GM12891 (cell line): ENCODE results near the gene GINS2.

ENCODE experiments used
- DNase-seq: peaks from one replicate; pipeline ENCODE4 v3.0.0; 2011; ENCODE audit warnings: low spot score; ENCODE audit not compliant: insufficient read length
- FAIRE-seq: peaks from 2 replicates; lab custom pipeline; 2011; peaks lifted over from hg19 to GRCh38; lab: Jason Lieb, UNC
- PAX5 ChIP-seq: IDR thresholded peaks from 2 replicates; pipeline ENCODE4 v1.6.1; 2011; ENCODE audit warnings: low read length, moderate library complexity, mild to moderate bottlenecking; ENCODE audit not compliant: insufficient read depth, severe bottlenecking
- POLR2A ChIP-seq: IDR thresholded peaks from 2 replicates; pipeline ENCODE4 v1.6.1; 2011; ENCODE audit warnings: low read depth, low read length, control low read depth
- POLR2AphosphoS5 ChIP-seq: IDR thresholded peaks from 2 replicates; pipeline ENCODE4 v1.6.1; 2011; ENCODE audit warnings: low read depth, low read length, control low read depth
- POU2F2 ChIP-seq: IDR thresholded peaks from 2 replicates; pipeline ENCODE4 v1.6.1; 2011; ENCODE audit warnings: low read depth, mild to moderate bottlenecking, control low read depth, low read length, moderate library complexity
- SPI1 ChIP-seq: IDR thresholded peaks from 2 replicates; pipeline ENCODE4 v1.6.1; 2011; ENCODE audit warnings: low read depth, low read length, control low read depth
- TAF1 ChIP-seq: IDR thresholded peaks from 2 replicates; pipeline ENCODE4 v1.6.1; 2011; ENCODE audit warnings: low read depth, low read length, control low read depth

The GINS2 gene

DNA sequence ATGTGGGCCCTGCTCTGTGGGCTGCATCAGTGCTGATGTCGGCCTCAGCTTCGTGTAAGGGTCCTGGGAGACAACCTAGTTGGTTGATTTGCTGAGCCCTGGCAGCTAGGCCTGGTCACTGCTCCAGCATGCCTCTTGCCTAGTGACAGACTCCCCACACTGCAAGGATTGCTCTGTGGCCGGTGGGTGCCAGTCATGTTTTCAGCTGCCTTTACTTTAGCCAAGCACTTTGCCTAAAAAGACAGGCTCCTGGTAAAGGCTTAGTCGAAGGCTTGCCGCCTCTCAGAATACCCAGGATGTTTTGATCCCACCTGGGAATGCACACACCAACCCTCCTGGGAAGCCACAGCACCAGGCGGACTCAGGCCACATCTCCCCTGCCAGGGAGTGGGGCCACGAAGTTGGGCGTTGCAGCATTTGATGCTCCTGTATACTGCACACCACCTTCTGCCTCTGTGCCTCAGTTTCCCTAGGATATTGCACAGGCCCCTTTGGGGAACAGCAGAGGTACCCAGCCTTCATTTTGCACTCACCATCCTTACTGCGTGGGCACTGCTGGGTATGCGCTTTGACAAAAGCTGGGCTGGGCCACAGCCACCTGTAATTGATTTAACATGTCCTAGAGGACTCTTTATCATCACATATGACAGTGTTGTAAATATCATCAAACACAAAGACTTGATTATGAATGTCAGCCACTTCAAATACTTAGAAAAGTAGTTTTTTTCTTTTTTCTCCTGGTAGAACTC, 19.9 kb downstream of the GINS2 start:
- DNase-seq, result no peak
- no peak for TF ChIP-seq POU2F2
- TF ChIP-seq SPI1, result no peak
- TF ChIP-seq POLR2A, result no peak
- TF ChIP-seq TAF1, result no peak
- TF ChIP-seq POLR2AphosphoS5, result no peak
- no peak for TF ChIP-seq PAX5
- no peak for FAIRE-seq

DNA sequence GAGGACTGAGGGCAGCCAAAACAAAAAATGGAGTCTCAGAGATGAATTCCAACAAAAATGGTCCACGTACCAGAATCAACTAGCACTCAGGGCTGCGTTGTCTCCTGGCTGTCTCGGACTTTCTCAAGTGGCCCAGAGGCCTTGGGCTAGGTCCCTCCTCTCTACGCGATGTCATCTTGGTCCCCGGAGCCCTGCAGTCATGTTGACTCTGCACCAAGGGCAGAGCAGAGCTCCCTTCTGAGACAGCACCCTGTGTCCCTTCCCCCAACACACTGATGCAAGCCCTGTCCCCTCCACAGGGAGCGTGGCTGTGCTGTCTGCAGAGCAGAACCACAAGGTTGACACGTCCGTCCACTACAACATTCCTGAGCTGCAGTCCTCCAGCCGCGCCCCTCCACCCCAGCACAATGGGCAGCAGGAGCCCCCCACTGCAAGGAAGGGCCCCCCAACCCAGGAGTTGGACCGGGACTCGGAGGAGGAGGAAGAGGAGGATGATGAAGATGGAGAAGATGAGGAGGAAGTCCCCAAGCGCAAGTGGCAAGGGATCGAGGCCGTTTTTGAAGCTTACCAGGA, 20.8 kb downstream of the GINS2 start:
- no peak for FAIRE-seq
- TF ChIP-seq POLR2AphosphoS5, result no peak
- TF ChIP-seq SPI1, result no peak
- TF ChIP-seq PAX5, result no peak
- no peak for DNase-seq

DNA sequence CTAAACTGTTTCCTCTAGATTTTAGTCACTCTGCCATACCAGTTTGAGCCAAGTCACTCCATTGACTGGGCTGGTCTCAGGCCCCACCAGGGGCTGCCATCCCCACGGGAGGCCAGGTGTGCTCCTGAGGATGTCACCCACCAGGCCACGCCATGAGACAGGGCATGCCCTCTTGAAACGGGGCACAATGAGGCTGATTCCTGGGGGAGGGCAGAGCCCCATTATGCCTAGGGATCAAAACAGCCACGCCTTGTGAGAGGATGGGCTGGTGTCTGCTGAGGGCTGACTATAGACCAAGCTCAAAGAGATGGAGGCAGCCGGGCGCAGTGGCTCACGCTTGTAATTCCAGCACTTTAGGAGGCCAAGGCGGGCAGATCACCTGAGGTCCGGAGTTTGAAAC, 21.5 kb downstream of the GINS2 start:
- FAIRE-seq, result no peak
- no peak for DNase-seq
- TF ChIP-seq SPI1, result no peak
- no peak for TF ChIP-seq TAF1
- no peak for TF ChIP-seq POLR2A
- TF ChIP-seq POLR2AphosphoS5, result no peak
- no peak for TF ChIP-seq POU2F2

DNA sequence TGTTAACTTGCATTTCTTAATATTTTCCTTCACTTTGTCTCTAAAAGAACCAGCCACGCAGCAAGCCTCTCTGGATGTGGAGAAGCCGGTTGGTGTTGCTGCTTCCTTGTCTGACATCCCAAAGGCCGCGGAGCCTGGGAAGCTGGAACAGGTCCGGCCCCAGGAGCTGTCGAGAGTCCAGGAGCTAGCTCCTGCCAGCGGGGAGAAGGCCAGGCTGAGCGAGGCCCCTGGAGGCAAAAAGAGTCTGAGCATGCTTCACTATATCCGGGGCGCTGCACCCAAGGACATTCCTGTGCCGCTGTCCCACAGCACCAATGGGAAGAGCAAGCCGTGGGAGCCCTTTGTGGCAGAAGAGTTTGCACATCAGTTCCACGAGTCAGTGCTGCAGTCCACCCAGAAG, 22.8 kb downstream of the GINS2 start:
- TF ChIP-seq TAF1 (no peak), POLR2A (no peak), PAX5 (no peak)
- FAIRE-seq (no peak), DNase-seq (no peak)

DNA sequence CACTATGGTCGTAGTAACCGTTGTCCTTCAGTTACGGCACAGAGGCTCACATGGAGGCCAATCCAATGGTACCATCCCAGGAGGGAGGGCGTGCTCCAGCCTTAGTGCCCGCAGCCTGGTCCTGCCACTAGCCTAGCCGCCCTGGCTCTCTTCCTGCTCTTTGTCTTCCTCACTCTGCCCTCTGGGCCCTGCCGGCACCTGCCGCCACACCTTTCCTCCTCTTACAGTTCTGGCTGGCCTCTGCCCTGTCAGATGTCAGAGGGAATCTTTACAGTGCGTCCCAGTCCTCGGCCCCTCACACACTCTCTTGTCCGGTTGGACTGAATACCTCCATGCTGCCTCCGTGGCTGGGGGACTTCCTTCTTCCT, 23.4 kb downstream of the GINS2 start:
- DNase-seq (no peak), FAIRE-seq (no peak)
- no peak for TF ChIP-seq SPI1
- no peak for TF ChIP-seq PAX5
- no peak for TF ChIP-seq POU2F2
- TF ChIP-seq POLR2AphosphoS5, result no peak
- TF ChIP-seq POLR2A, result no peak
- TF ChIP-seq TAF1, result no peak

DNA sequence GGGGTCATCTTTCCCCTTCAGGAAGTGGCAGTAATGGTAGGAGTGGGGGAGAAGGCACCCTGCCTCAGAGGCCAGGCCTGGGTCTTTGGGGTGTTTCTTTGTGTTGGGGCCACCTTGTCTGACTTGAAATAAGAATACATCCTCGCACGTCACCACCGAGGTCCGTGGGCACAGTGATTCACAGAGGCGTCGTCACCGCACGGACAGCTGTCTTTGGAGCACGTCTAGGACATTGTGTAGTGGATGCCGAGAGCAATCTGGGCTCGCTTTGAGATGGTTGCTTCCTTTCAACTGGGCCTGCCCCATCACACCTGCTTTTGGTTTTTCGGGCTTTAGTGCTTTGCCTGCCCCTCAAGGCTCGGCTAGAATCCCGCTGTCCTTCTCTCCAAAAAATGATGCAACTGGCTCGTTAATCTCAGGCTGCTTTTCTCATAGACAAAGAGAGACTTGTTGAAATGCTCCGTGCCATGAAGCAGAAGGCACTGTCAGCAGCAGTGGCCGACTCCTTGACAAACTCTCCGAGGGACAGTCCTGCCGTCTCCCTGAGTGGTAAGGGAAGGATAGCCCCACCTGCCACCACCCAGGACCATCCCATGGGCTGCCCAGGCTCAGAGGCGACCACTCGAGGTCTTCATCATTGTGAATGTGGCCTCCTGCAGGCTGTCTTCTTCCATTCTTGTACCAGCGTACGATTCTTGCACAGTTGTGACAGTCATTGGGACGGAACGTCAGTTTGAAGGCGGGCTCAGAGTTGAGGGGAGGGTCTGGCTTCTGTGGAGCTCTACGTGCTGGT, 24.0 kb downstream of the GINS2 start:
- TF ChIP-seq POU2F2 (no peak), PAX5 (no peak), POLR2A (no peak), POLR2AphosphoS5 (no peak), SPI1 (no peak), TAF1 (no peak)
- DNase-seq (no peak), FAIRE-seq (no peak)

DNA sequence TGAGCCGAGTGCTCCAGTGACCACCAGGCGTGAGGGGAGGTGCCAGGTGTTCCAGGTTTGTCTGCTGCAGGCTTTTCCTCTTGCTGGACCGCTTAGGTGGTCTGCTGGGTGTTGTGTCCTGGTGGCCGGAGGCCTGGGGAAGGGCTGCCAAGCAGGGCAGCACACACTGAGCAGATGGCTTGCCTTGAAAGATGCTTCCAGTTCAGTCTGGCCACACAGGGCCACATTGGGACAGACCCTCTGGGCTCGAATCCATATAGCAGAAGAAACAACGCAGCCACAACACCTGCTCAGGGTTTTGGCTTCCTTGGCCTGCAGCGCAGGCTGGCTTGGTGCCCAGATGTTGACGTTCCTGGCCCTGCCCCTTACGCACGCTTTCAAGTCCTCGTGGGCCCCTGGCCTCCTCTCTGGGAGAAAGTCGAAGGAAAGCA, 24.8 kb downstream of the GINS2 start:
- no peak for DNase-seq
- no peak for TF ChIP-seq SPI1
- TF ChIP-seq PAX5, result no peak
- TF ChIP-seq TAF1, result no peak
- no peak for TF ChIP-seq POU2F2
- no peak for TF ChIP-seq POLR2A
- no peak for FAIRE-seq

DNA sequence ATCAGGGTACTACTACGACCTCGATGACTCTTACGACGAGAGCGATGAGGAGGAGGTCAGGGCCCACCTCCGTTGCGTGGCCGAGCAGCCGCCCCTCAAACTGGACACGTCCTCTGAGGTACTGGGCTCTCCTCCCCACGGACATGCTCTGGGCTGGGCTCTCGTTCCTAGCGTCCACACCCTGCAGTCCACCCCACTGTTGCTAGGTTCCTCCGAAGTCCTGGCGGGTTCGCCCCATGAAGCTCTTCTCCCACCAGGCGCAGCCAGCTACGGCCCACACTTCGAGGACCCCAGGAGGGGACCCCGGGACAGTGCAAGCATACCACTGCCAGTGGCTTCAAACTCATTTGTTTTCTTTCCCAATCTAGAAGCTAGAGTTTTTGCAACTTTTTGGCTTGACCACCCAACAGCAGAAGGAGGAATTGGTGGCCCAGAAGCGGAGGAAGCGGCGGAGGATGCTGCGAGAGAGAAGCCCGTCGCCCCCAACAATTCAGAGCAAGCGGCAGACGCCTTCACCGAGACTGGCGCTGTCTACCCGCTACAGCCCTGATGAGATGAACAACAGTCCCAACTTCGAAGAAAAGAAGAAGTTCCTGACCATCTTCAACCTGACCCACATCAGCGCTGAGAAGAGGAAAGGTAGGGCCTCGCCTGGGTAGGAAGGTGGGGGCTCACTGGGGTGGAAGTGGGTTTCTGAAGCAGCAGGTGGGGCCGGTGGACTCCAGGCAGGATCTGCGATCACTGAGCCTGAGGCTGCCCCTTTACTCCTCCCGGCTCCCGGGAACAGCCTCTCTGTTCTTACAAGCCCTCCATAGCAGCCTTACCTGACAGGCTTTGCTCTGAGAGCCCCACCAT, 25.6 kb downstream of the GINS2 start:
- no peak for TF ChIP-seq PAX5
- TF ChIP-seq SPI1, result no peak
- no peak for TF ChIP-seq TAF1
- no peak for TF ChIP-seq POU2F2
- no peak for TF ChIP-seq POLR2AphosphoS5
- TF ChIP-seq POLR2A, result no peak
- DNase-seq, result no peak
- no peak for FAIRE-seq

DNA sequence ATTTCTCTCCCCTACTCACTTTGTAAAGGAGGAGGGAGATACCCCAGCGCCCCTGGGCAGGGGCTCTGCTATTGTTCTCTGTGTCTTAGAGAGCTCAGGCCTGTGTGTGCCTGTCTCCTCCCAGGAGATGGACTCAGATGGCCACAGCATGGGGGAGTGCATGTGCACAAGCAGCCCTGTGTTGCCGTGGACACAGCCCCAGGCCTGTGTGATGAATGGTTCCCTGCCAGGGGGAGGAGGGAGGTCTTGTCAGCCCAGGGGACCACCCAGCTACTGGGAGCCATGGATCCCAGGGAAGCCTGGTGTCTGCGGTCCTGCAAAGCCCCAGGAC, 26.3 kb downstream of the GINS2 start:
- TF ChIP-seq SPI1 (no peak), TAF1 (no peak), POU2F2 (no peak), POLR2A (no peak), POLR2AphosphoS5 (no peak), PAX5 (no peak)
- FAIRE-seq (no peak), DNase-seq (no peak)
